Measurements from ENCODE around the gene MFAP2.

The MFAP2 gene

GRCh38 chr1:16969651-16970050 lies 10.8 kb downstream of the MFAP2 start:
- TF ChIP-seq TCF12 (IDR thresholded peaks at IDR 0.05; ENCODE audit: low read depth): no peak
- TF ChIP-seq CREB1 (IDR thresholded peaks at IDR 0.05; ENCODE audit: low read depth): no peak
- TF ChIP-seq EGR1 (IDR thresholded peaks at IDR 0.05): no peak
- no peak for TF ChIP-seq EP300 (IDR thresholded peaks at IDR 0.05; ENCODE audit: borderline replicate concordance)
- no peak for TF ChIP-seq USF1 (IDR thresholded peaks at IDR 0.05)
- TF ChIP-seq TEAD4 (IDR thresholded peaks at IDR 0.05): no peak
- TF ChIP-seq RAD21 (IDR thresholded peaks at IDR 0.05; ENCODE audit: low read depth): no peak
- no peak for TF ChIP-seq ZBTB7A (IDR thresholded peaks at IDR 0.05; ENCODE audit: low read depth)
- no peak for TF ChIP-seq FOXM1 (IDR thresholded peaks at IDR 0.05; ENCODE audit: borderline replicate concordance, low read depth)
- TF ChIP-seq MAX (IDR thresholded peaks at IDR 0.05): no peak
- no peak for TF ChIP-seq CEBPB (IDR thresholded peaks at IDR 0.05)
- TF ChIP-seq TAF1 (IDR thresholded peaks at IDR 0.05; ENCODE audit: low read depth): no peak
- TF ChIP-seq REST (IDR thresholded peaks at IDR 0.05; ENCODE audit: low read depth): no peak
- TF ChIP-seq YY1 (IDR thresholded peaks at IDR 0.05; ENCODE audit: low read depth): no peak
- no peak for TF ChIP-seq NFIC (IDR thresholded peaks at IDR 0.05)

GRCh38 chr1:16969057-16969611 lies 11.3 kb downstream of the MFAP2 start:
- TF ChIP-seq TCF12 (IDR thresholded peaks at IDR 0.05; ENCODE audit: low read depth) (no peak), EP300 (IDR thresholded peaks at IDR 0.05; ENCODE audit: borderline replicate concordance) (no peak), NFIC (IDR thresholded peaks at IDR 0.05) (no peak), ZBTB7A (IDR thresholded peaks at IDR 0.05; ENCODE audit: low read depth) (no peak), RAD21 (IDR thresholded peaks at IDR 0.05; ENCODE audit: low read depth) (no peak), FOXM1 (IDR thresholded peaks at IDR 0.05; ENCODE audit: borderline replicate concordance, low read depth) (no peak), CREB1 (IDR thresholded peaks at IDR 0.05; ENCODE audit: low read depth) (no peak), TEAD4 (IDR thresholded peaks at IDR 0.05) (no peak), REST (IDR thresholded peaks at IDR 0.05; ENCODE audit: low read depth) (no peak), YY1 (IDR thresholded peaks at IDR 0.05; ENCODE audit: low read depth) (no peak)

- TF ChIP-seq ZBTB7A (IDR thresholded peaks at IDR 0.05; ENCODE audit: low read depth) (no peak), TAF1 (IDR thresholded peaks at IDR 0.05; ENCODE audit: low read depth) (no peak), FOXM1 (IDR thresholded peaks at IDR 0.05; ENCODE audit: borderline replicate concordance, low read depth) (no peak), CEBPB (IDR thresholded peaks at IDR 0.05) (no peak), YY1 (IDR thresholded peaks at IDR 0.05; ENCODE audit: low read depth) (no peak), CREB1 (IDR thresholded peaks at IDR 0.05; ENCODE audit: low read depth) (no peak), TEAD4 (IDR thresholded peaks at IDR 0.05) (no peak), EGR1 (IDR thresholded peaks at IDR 0.05) (no peak), MAX (IDR thresholded peaks at IDR 0.05) (no peak), RAD21 (IDR thresholded peaks at IDR 0.05; ENCODE audit: low read depth) (no peak), REST (IDR thresholded peaks at IDR 0.05; ENCODE audit: low read depth) (no peak), TCF12 (IDR thresholded peaks at IDR 0.05; ENCODE audit: low read depth) (no peak), NFIC (IDR thresholded peaks at IDR 0.05) (no peak), EP300 (IDR thresholded peaks at IDR 0.05; ENCODE audit: borderline replicate concordance) (no peak), USF1 (IDR thresholded peaks at IDR 0.05) (no peak)
Measured at GRCh38 chr1:16968372-16968771, 12.0 kb downstream of the MFAP2 start.

- no peak for TF ChIP-seq ZBTB7A (IDR thresholded peaks at IDR 0.05; ENCODE audit: low read depth)
- no peak for TF ChIP-seq CEBPB (IDR thresholded peaks at IDR 0.05)
- TF ChIP-seq TCF12 (IDR thresholded peaks at IDR 0.05; ENCODE audit: low read depth): no peak
- TF ChIP-seq MAX (IDR thresholded peaks at IDR 0.05): no peak
- TF ChIP-seq YY1 (IDR thresholded peaks at IDR 0.05; ENCODE audit: low read depth): no peak
- no peak for TF ChIP-seq RAD21 (IDR thresholded peaks at IDR 0.05; ENCODE audit: low read depth)
- TF ChIP-seq CREB1 (IDR thresholded peaks at IDR 0.05; ENCODE audit: low read depth): no peak
- no peak for TF ChIP-seq TEAD4 (IDR thresholded peaks at IDR 0.05)
- TF ChIP-seq FOXM1 (IDR thresholded peaks at IDR 0.05; ENCODE audit: borderline replicate concordance, low read depth): no peak
- TF ChIP-seq NFIC (IDR thresholded peaks at IDR 0.05): no peak
- no peak for TF ChIP-seq REST (IDR thresholded peaks at IDR 0.05; ENCODE audit: low read depth)
Measured at GRCh38 chr1:16967962-16968361, 12.5 kb downstream of the MFAP2 start.
